Cardiac muscle cell (in vitro differentiated cells and primary cell): ENCODE measurements around the gene HOXA5. TPM values are rescaled to one million over a fixed set of nuclear protein-coding genes. Genes with fewer than 3 reads are reported as not detected.

Experiments
- DNase-seq, 2 donors: peaks; one replicate each; pipeline versions ENCODE4 v3.0.0 to v3.0.0-alpha.2; 2010 to 2017; ENCODE audit warnings: low read depth in 1 of 2, low spot score in 1 of 2
- H3K27ac ChIP-seq: fragments of 200-600 bp; sonication (generic); 2 replicates; pipeline ENCODE4 v1.5.1; 2016
- H3K27me3 ChIP-seq: fragments of 200-600 bp; sonication (generic); 2 replicates; pipeline ENCODE4 v1.6.0; 2016; ENCODE audit warnings: control low read depth
- H3K36me3 ChIP-seq: fragments of 200-600 bp; sonication (generic); 2 replicates; pipeline ENCODE4 v1.5.1; 2016; ENCODE audit warnings: control low read depth
- H3K4me1 ChIP-seq: fragments of 200-600 bp; sonication (generic); 2 replicates; pipeline ENCODE4 v1.8.1; 2017; ENCODE audit warnings: low read depth, mild to moderate bottlenecking, mixed run types
- H3K4me3 ChIP-seq: fragments of 200-600 bp; sonication (generic); 2 replicates; pipeline ENCODE4 v1.5.1; 2016; ENCODE audit warnings: mild to moderate bottlenecking
- H3K9me3 ChIP-seq: fragments of 200-600 bp; sonication (generic); 2 replicates; pipeline ENCODE4 v1.5.1; 2017; ENCODE audit warnings: low read depth, mild to moderate bottlenecking, control low read depth
- CTCF ChIP-seq: IDR thresholded peaks from 2 replicates; pipeline ENCODE4 v1.5.1; 2012; ENCODE audit warnings: low read depth, mild to moderate bottlenecking, low read length
- polyA plus RNA-seq: library from polyadenylated mRNA; unstranded; fragments of >200 nt; fragmentation: Nextera tagmentation; extraction: Ambion mirVana; gene quantifications from 2 replicates; pipeline ENCODE4 v1.2.1, GENCODE V29; 2016
- total RNA-seq: library from RNA; depleted of rRNA; stranded (reverse); fragments of >200 nt; gene quantifications from 2 replicates; pipeline ENCODE4 v1.2.3, GENCODE V29; 2016

Gene HOXA5
- total and polyA plus RNA-seq, 2 experiments from 2014 or later, result not detected

GRCh38 chr7:27116031-27116961 is 27.2 kb downstream of the HOXA5 start:
- Histone ChIP-seq H3K4me1 (peaks cover 7% of the 10 kb centered on the region), H3K27ac (no peak overlapping the region), H3K36me3 (no peaks in the 10 kb centered on the region), H3K4me3 (no peak overlapping the region), H3K9me3 (no peaks in the 10 kb centered on the region), H3K27me3 (peaks cover 100% of the 10 kb centered on the region)
- no peak for DNase-seq
- no peak for TF ChIP-seq CTCF

- peak overlapping the region; percentile 5 for H3K4me3 ChIP-seq
- no peak for TF ChIP-seq CTCF
- peaks cover 11% of the 10 kb centered on the region for H3K4me1 ChIP-seq
- no peaks in the 10 kb centered on the region for H3K36me3 ChIP-seq
- H3K9me3 ChIP-seq, result no peaks in the 10 kb centered on the region
- H3K27me3 ChIP-seq, result peaks cover 100% of the 10 kb centered on the region
- DNase-seq, result no peak
- H3K27ac ChIP-seq, result no peak overlapping the region
Observed at GRCh38 chr7:27115221-27116026, 28.1 kb downstream of the HOXA5 start.

- Histone ChIP-seq H3K4me1 (peaks cover 11% of the 10 kb centered on the region), H3K9me3 (no peaks in the 10 kb centered on the region), H3K36me3 (no peaks in the 10 kb centered on the region), H3K27ac (no peak overlapping the region), H3K4me3 (no peak overlapping the region), H3K27me3 (peaks cover 100% of the 10 kb centered on the region)
- no peak for DNase-seq
- no peak for TF ChIP-seq CTCF
Observed at GRCh38 chr7:27114881-27115220, 28.6 kb downstream of the HOXA5 start.

GRCh38 chr7:27113991-27114769 is 29.3 kb downstream of the HOXA5 start:
- Histone ChIP-seq H3K4me3 (peak overlapping the region; percentile 20), H3K36me3 (no peaks in the 10 kb centered on the region), H3K4me1 (peaks cover 11% of the 10 kb centered on the region), H3K9me3 (no peaks in the 10 kb centered on the region), H3K27ac (no peak overlapping the region), H3K27me3 (peaks cover 100% of the 10 kb centered on the region)
- DNase-seq, result no peak
- no peak for TF ChIP-seq CTCF
